ENCODE results near the gene HIVEP3.

The HIVEP3 gene

DNA sequence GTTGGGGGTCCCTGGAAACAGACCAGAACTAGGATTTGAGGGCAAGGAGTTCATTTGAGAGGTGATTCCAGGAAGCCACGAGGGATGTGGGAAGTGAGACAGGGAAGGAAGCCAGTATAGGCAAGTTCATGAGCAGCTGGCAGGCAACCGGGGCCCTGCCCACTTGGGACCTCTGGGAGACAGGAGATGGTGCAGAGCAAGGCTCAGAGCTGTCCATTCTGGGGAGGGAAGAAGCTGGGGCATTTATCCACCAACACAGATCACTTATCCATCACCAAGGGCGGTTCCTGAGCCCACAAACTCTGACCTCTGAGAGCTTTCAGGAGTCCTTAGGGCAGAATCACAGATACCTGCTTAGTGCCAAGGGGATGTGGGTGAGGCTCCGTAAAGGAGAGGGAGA is 451.0 kb downstream of the HIVEP3 start:
- TF ChIP-seq, protein P1, sequence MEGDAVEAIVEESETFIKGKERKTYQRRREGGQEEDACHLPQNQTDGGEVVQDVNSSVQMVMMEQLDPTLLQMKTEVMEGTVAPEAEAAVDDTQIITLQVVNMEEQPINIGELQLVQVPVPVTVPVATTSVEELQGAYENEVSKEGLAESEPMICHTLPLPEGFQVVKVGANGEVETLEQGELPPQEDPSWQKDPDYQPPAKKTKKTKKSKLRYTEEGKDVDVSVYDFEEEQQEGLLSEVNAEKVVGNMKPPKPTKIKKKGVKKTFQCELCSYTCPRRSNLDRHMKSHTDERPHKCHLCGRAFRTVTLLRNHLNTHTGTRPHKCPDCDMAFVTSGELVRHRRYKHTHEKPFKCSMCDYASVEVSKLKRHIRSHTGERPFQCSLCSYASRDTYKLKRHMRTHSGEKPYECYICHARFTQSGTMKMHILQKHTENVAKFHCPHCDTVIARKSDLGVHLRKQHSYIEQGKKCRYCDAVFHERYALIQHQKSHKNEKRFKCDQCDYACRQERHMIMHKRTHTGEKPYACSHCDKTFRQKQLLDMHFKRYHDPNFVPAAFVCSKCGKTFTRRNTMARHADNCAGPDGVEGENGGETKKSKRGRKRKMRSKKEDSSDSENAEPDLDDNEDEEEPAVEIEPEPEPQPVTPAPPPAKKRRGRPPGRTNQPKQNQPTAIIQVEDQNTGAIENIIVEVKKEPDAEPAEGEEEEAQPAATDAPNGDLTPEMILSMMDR (conservative IDR thresholded peaks at IDR 0.05; ENCODE audit: low read depth, low read length), result no peak
- H3K4me3 ChIP-seq (ENCODE audit: low read length), result no peak overlapping the region
- DNase-seq (ENCODE audit: low read depth), result no peak

DNA sequence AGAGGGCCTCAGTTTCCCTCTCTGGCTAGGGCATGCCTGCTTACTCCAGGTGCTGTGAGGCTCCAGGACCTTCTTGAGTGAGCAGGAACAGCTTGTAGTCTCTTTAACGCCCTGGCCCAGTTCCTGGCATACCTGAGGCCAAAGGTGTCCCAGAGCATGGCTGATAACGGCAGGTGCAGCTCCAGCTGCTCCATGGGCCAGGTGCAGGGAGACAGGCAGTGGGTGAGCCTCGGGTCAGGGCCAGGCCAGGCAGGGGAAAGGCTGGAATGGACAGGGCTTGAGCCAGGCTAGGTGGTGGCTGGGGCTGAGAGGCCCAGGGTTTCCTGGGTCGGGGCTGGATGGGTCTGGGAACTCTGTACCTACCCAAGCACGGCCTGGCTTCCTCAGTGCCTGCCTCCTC is 452.6 kb downstream of the HIVEP3 start:
- TF ChIP-seq, protein P1 (conservative IDR thresholded peaks at IDR 0.05; ENCODE audit: low read depth, low read length), result no peak
- DNase-seq (ENCODE audit: low read depth), result no peak

DNA sequence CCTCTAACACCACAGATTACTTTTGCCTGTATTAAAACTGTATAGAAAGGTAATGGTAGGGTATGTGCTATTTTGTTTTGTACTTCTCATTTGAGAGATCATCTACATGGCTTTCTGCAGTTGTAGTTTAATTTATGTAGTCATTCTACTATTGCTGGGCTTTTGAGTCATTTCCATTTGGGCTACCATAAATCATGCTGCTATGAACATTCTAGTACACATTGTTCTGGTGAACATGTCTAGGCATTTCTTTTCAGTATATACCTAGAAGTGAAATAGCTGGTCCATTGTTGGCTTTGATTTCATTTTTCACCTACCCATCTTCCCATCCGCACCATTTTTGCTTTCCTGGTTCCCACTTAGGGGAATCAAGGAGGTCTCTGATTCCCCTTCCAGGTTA is 453.0 kb downstream of the HIVEP3 start:
- no peak overlapping the region for H3K4me3 ChIP-seq (ENCODE audit: low read length)
- DNase-seq (ENCODE audit: low read depth), result no peak
- TF ChIP-seq, protein P1 (conservative IDR thresholded peaks at IDR 0.05; ENCODE audit: low read depth, low read length), result no peak

More for the DNA sequence above, 452.6 kb downstream of the HIVEP3 start:
- no peak overlapping the region for H3K4me3 ChIP-seq (ENCODE audit: low read length)

DNA sequence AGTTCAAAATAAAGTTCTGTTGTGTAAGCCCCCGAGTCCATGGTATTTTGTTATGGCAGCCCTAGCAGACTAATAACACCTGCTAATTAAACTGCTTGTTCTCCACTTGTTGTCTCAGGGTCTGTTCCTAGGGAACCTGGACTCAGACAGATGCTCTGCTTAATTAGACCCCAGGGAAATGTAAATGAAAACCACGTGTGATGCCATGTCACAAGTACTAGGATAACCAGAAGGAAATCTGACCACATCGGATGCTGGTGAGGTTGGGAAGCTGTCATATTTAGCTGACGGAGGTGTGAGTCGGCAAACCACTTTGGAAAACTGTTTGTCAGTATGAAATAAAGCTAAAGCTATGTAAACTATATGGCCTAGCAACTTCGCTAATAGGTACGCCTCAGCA is 453.8 kb downstream of the HIVEP3 start:
- DNase-seq (ENCODE audit: low read depth), result no peak
- TF ChIP-seq, protein P1 (conservative IDR thresholded peaks at IDR 0.05; ENCODE audit: low read depth, low read length), result no peak
- H3K4me3 ChIP-seq (ENCODE audit: low read length), result no peak overlapping the region

DNA sequence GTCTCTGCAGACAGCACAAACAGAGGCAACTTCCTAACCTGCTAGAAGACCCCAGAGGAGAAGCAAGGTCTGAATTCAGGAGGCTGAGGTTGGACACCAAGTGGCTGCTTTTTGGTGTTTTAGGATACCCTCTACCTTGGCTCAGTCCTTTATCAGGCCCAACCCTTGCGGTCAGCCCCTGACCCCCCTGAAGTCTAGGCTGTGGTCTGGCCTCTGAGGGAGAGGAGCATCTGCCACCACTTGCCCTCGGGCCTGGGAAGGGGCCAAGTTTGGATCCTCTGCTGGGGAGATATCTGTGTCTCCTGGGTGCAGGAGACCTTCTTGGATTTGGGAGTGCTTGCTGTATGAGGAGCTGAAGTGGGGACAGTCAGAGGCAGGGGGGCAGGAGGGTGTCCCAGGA is 455.2 kb downstream of the HIVEP3 start:
- TF ChIP-seq, protein P1 (conservative IDR thresholded peaks at IDR 0.05; ENCODE audit: low read depth, low read length), result no peak
- DNase-seq (ENCODE audit: low read depth), result no peak
- H3K4me3 ChIP-seq (ENCODE audit: low read length), result no peak overlapping the region

DNA sequence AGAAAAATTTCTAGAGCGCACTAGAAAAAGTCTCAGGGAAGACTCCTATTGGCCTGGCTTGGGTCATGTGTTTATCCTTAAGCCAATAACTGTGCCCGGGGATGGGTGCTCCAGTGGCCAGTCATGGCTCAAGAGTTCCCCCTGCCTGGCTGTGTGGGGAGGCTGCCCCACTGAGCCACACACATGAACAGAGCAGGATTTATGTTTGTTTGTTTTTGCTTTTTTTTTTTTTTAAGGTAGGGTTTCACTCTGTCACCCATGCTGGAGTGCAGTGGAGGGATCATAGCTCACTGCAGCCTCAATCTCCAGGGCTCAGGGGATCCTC is 456.1 kb downstream of the HIVEP3 start:
- TF ChIP-seq, protein P1 (conservative IDR thresholded peaks at IDR 0.05; ENCODE audit: low read depth, low read length), result no peak
- DNase-seq (ENCODE audit: low read depth), result no peak

DNA sequence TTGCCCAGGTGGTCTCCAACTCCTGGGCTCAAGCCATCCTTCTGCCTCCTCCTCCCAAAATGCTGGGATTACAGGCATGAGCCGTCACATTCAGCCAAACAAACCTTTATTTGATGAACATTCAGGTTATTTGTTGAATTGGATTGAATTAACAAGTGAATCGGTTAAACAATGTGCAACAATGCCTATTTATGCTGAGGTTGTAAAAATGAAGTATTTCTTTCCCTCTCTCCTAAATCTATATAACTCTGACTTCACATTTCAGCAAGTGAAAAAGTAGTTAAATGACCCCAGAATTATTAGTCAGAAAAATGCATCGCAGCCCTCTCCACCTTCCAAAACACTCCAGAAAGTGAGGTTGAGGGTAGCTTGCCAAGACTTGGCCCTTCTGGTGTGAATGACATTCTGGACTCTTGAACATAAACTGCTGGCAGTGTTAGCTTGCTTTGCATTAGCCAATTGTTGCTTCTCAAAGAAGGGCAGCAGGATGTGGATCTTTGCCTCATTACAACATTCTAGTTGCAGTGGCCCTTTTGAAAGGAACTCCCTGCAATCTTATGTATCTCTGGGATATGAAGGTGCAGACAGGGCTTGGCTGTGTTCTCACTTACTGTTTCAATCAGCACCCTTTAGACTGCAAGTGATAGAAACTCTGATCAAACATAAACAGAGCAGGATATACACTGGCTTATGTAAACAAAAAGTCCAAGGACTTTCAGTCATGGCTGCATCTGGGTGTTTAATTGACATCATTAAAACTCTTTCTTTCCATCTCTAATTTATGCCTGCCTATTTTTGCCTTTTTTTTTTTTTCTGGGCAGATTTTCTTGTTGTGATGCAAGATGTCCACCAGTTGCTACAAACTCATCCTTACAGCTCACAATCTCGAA is 456.7 kb downstream of the HIVEP3 start:
- TF ChIP-seq, protein P1 (conservative IDR thresholded peaks at IDR 0.05; ENCODE audit: low read depth, low read length), result no peak
- H3K4me3 ChIP-seq (ENCODE audit: low read length), result no peak overlapping the region
- no peak for DNase-seq (ENCODE audit: low read depth)

More for the DNA sequence above, 456.1 kb downstream of the HIVEP3 start:
- no peak overlapping the region for H3K4me3 ChIP-seq (ENCODE audit: low read length)

Measured in retinal pigment epithelial cell (primary cell).